Sigmoid colon (tissue), 7 donors: ENCODE data around the gene RBM19. TPM values are rescaled to one million over a fixed set of nuclear protein-coding genes. Genes with fewer than 3 reads are reported as not detected.

Experiments
- DNase-seq: peaks from one replicate; pipeline ENCODE4 v3.0.0-alpha.2; 2019
- H3K27ac ChIP-seq, 4 donors: fragments of 200-600 bp; sonication (generic); one replicate each; pipeline ENCODE4 v1.5.1; 2016 to 2019; ENCODE audit warnings: mild to moderate bottlenecking in 1 of 4
- H3K27me3 ChIP-seq, 3 donors: fragments of 200-600 bp; sonication (generic); one replicate each; pipeline ENCODE4 v1.5.1; 2019; ENCODE audit warnings: mild to moderate bottlenecking in 1 of 3
- H3K36me3 ChIP-seq, 4 donors: fragments of 200-600 bp; sonication (generic); one replicate each; pipeline ENCODE4 v1.5.1; 2016 to 2019
- H3K4me1 ChIP-seq, 4 donors: fragments of 200-600 bp; sonication (generic); one replicate each; pipeline ENCODE4 v1.5.1; 2017 to 2019
- H3K4me3 ChIP-seq, 4 donors: fragments of 200-600 bp; sonication (generic); one replicate each; pipeline ENCODE4 v1.5.1; 2017 to 2019; ENCODE audit warnings: mild to moderate bottlenecking in 2 of 4, moderate library complexity in 1 of 4
- H3K9me3 ChIP-seq, 4 donors: fragments of 200-600 bp in 3 of 4; sonication (generic) in 3 of 4; one replicate each; pipeline versions ENCODE4 v1.5.1 to v1.6.1; 2013 to 2019
- EP300 ChIP-seq, 4 donors: sonication (generic); formaldehyde crosslinking; IDR thresholded peaks; one replicate each; pipeline ENCODE4 v1.6.1; 2017; ENCODE audit warnings: antibody characterized with exemption in 4 of 4
- POLR2A ChIP-seq, 2 donors: fragments of 450-650 bp; IDR thresholded peaks; one replicate each; pipeline ENCODE4 v1.6.1; 2016; ENCODE audit warnings: antibody characterized with exemption in 2 of 2, mild to moderate bottlenecking in 2 of 2, moderate library complexity in 2 of 2
- POLR2AphosphoS5 ChIP-seq, 4 donors: sonication (generic); formaldehyde crosslinking; IDR thresholded peaks; one replicate each; pipeline ENCODE4 v1.6.1; 2017; ENCODE audit warnings: antibody characterized with exemption in 4 of 4
- WGBS, 2 donors: extraction: QIAGEN DNeasy Blood & Tissue Kit; methylation state at CpG; one replicate each; pipeline ENCODE4 v1.1.7; 2013; 5-methylcytosine and 5-hydroxymethylcytosine counted together
- intact Hi-C: fragments of 100-400 bp; cut with DNase I; formaldehyde crosslinking; loops from one replicate; pipeline ENCODE4 v1.15.1; 2023
- polyA plus RNA-seq, 3 donors: library from polyadenylated mRNA; stranded (reverse); fragments of 200-250 nt; gene quantifications; one replicate each; pipeline ENCODE4 v1.2.3, GENCODE V29; 2013
- total RNA-seq, 4 donors: library from RNA; depleted of rRNA; stranded (reverse); fragments of >200 nt; gene quantifications; one replicate each; pipeline ENCODE4 v1.1.0, GENCODE V29; 2016
- TF ChIP-seq, protein P1 (sequence below), 4 experiments: fragments of 450-650 bp in 3 of 4; fragments of 200-600 bp in 1 of 4; IDR thresholded peaks; one replicate each; pipeline ENCODE4 v1.5.1; 2016 to 2019; ENCODE audit warnings: antibody characterized with exemption in 4 of 4, mild to moderate bottlenecking in 3 of 4, moderate library complexity in 2 of 4
- donor health status: healthy with polysubstance abuse.
- donor health status: Bipolar disorder and iron deficiency.
- donor health status: healthy.

RBM19 gene
- total and polyA plus RNA-seq, 7 donors: 5.3 to 42.7 (median 23.6) TPM

GRCh38 chr12:113838896-113839295, 127.2 kb downstream of the RBM19 start:
- no peaks in the 10 kb centered on the region for H3K27me3 ChIP-seq
- no peak for DNase-seq
- H3K4me3 ChIP-seq: no peak overlapping the region
- no peak for TF ChIP-seq POLR2A (IDR thresholded peaks at IDR 0.05)
- TF ChIP-seq EP300 (IDR thresholded peaks at IDR 0.05): no peak
- TF ChIP-seq POLR2AphosphoS5 (IDR thresholded peaks at IDR 0.05): no peak
- no peak overlapping the region for H3K27ac ChIP-seq
- WGBS, 2 donors: 83 to 91% methylated on average over 7 of the region's 7 CpGs
- no peaks in the 10 kb centered on the region for H3K9me3 ChIP-seq
- peaks cover 0 to 16% (median 4%) of the 10 kb centered on the region in 4 donors for H3K36me3 ChIP-seq
- intact Hi-C loops: no loop called here
- peaks cover 0 to 6% (median 0%) of the 10 kb centered on the region in 4 donors for H3K4me1 ChIP-seq

DNA sequence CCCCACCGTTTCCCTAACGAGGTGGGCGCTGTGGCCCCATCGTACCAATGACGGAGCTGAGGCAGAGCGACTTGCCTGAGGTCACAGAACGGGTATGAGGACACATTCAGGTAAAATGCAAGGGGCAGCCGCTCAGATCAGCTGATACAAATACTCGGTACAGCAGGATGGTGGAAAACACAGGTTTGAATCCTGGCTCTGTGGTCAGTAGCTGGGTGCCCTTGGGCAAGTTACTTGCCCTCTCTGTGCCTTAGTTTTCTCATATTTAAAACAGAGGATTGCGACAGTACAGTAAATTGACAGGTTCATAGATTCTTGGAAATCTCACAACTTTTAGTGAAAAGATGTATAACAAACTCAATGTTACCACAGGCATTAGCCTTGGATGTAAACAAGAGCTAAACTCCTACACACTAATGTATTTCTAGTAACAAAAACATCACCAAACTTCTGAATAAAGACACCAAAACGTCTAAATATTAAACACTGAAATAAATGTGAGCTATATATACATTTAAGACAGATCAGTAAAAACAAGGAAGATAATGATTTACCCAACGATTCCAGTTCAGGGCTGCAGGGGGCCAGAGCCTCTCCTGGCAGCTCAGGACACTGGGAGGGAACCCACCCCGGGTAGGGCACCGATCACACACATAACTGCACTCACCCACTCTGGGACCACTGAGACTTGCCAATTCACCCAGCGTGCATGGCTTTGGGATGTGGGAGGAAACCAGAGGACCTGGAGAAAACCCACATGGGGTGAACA, 128.4 kb downstream of the RBM19 start:
- TF ChIP-seq EP300 (IDR thresholded peaks at IDR 0.05): no peak
- TF ChIP-seq, protein P1, sequence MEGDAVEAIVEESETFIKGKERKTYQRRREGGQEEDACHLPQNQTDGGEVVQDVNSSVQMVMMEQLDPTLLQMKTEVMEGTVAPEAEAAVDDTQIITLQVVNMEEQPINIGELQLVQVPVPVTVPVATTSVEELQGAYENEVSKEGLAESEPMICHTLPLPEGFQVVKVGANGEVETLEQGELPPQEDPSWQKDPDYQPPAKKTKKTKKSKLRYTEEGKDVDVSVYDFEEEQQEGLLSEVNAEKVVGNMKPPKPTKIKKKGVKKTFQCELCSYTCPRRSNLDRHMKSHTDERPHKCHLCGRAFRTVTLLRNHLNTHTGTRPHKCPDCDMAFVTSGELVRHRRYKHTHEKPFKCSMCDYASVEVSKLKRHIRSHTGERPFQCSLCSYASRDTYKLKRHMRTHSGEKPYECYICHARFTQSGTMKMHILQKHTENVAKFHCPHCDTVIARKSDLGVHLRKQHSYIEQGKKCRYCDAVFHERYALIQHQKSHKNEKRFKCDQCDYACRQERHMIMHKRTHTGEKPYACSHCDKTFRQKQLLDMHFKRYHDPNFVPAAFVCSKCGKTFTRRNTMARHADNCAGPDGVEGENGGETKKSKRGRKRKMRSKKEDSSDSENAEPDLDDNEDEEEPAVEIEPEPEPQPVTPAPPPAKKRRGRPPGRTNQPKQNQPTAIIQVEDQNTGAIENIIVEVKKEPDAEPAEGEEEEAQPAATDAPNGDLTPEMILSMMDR (IDR thresholded peaks at IDR 0.05): no peak
- TF ChIP-seq POLR2A (IDR thresholded peaks at IDR 0.05): no peak
- no peak for TF ChIP-seq POLR2AphosphoS5 (IDR thresholded peaks at IDR 0.05)
- H3K27me3 ChIP-seq: no peaks in the 10 kb centered on the region
- no peak overlapping the region for H3K4me3 ChIP-seq
- peaks cover 0 to 8% (median 2%) of the 10 kb centered on the region in 4 donors for H3K36me3 ChIP-seq
- no peak for DNase-seq
- no peak overlapping the region for H3K27ac ChIP-seq
- no peaks in the 10 kb centered on the region for H3K9me3 ChIP-seq
- intact Hi-C loops: no loop called here
- 81 to 83% methylated on average over 15 of the region's 15 CpGs for WGBS, 2 donors
- peaks cover 0 to 6% (median 0%) of the 10 kb centered on the region in 4 donors for H3K4me1 ChIP-seq

DNA sequence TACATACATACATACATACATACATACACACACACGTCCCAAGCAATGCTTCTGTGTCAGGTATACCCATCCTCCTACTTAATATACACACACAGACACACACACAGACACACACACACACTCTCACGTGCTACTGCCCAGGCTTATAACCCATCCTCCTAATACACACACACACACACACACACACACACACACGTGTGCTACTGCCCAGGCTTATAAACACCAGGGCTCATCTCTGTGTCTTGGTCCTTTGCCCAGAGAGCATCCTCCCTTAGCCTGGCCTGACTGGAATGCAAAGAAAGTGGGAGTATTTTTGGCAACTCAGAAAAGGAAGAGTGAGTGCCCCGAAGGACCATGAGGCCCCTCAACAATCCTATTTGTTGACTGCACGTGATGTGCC, 129.0 kb downstream of the RBM19 start:
- no peak overlapping the region for H3K27ac ChIP-seq
- H3K4me1 ChIP-seq: peaks cover 0 to 6% (median 0%) of the 10 kb centered on the region in 4 donors
- H3K4me3 ChIP-seq: no peak overlapping the region
- no peaks in the 10 kb centered on the region for H3K27me3 ChIP-seq
- no peak for TF ChIP-seq POLR2A (IDR thresholded peaks at IDR 0.05)
- TF ChIP-seq, protein P1 (IDR thresholded peaks at IDR 0.05): no peak
- no peak for TF ChIP-seq EP300 (IDR thresholded peaks at IDR 0.05)
- TF ChIP-seq POLR2AphosphoS5 (IDR thresholded peaks at IDR 0.05): no peak
- no peaks in the 10 kb centered on the region for H3K9me3 ChIP-seq
- 78% methylated on average over 5 of the region's 5 CpGs for WGBS, 2 donors
- H3K36me3 ChIP-seq: peaks cover 0 to 3% (median 2%) of the 10 kb centered on the region in 4 donors
- DNase-seq: no peak
- intact Hi-C loops: no loop called here

GRCh38 chr12:113835896-113836295, 130.2 kb downstream of the RBM19 start:
- TF ChIP-seq POLR2A (IDR thresholded peaks at IDR 0.05) (no peak), POLR2AphosphoS5 (IDR thresholded peaks at IDR 0.05) (no peak), EP300 (IDR thresholded peaks at IDR 0.05) (no peak)
- TF ChIP-seq, protein P1 (IDR thresholded peaks at IDR 0.05): no peak
- no peak overlapping the region for H3K27ac ChIP-seq
- 89 to 94% methylated on average over 16 of the region's 16 CpGs for WGBS, 2 donors
- H3K9me3 ChIP-seq: no peaks in the 10 kb centered on the region
- no peak overlapping the region for H3K4me3 ChIP-seq
- H3K27me3 ChIP-seq: no peaks in the 10 kb centered on the region
- no peak for DNase-seq
- intact Hi-C loops: no loop called here
- H3K36me3 ChIP-seq: peaks cover 0 to 3% (median 0%) of the 10 kb centered on the region in 4 donors
- H3K4me1 ChIP-seq: peaks cover 0 to 6% (median 0%) of the 10 kb centered on the region in 4 donors

GRCh38 chr12:113835433-113835832, 130.7 kb downstream of the RBM19 start:
- H3K36me3 ChIP-seq: peaks cover 0 to 3% (median 0%) of the 10 kb centered on the region in 4 donors
- intact Hi-C loops: no loop called here
- no peaks in the 10 kb centered on the region for H3K9me3 ChIP-seq
- TF ChIP-seq EP300 (IDR thresholded peaks at IDR 0.05): no peak
- TF ChIP-seq, protein P1 (IDR thresholded peaks at IDR 0.05): no peak
- TF ChIP-seq POLR2A (IDR thresholded peaks at IDR 0.05): no peak
- no peak for TF ChIP-seq POLR2AphosphoS5 (IDR thresholded peaks at IDR 0.05)
- no peaks in the 10 kb centered on the region for H3K27me3 ChIP-seq
- H3K4me1 ChIP-seq: peaks cover 0 to 6% (median 0%) of the 10 kb centered on the region in 4 donors
- DNase-seq: no peak
- H3K27ac ChIP-seq: no peak overlapping the region
- H3K4me3 ChIP-seq: no peak overlapping the region
- 94 to 95% methylated on average over 16 of the region's 16 CpGs for WGBS, 2 donors
